ENCODE results near the gene COP1.
"Not testable (repeated sequence)": the region's sequence is repeated elsewhere in the genome, so short reads cannot be mapped to it uniquely, and the experiment has no call there.

The COP1 gene

GRCh38 chr1:176206961-176207902 is at the start of gene COP1:
Gene COP1 (minus strand): TSS chr1:176207286. CDS start chr1:176206978, 308 bp downstream.
- DNase-seq, result peak; percentile 88

GRCh38 chr1:176252191-176252590 is 45.1 kb upstream of the COP1 start:
- DNase-seq, result no peak

- DNase-seq, result no peak
These were observed 37.8 kb upstream of the COP1 start for GRCh38 chr1:176244851-176245250.

GRCh38 chr1:176243746-176244145 is 36.7 kb upstream of the COP1 start:
- DNase-seq, result no peak

GRCh38 chr1:176241385-176242015 is 34.4 kb upstream of the COP1 start:
- no peak for DNase-seq

GRCh38 chr1:176233657-176234056 is 26.6 kb upstream of the COP1 start:
- DNase-seq, result not testable (repeated sequence)

- DNase-seq, result no peak
These were observed 20.5 kb upstream of the COP1 start for GRCh38 chr1:176227579-176227978.

GRCh38 chr1:176225911-176226310 is 18.8 kb upstream of the COP1 start:
- no peak for DNase-seq

GRCh38 chr1:176225479-176225875 is 18.4 kb upstream of the COP1 start:
- no peak for DNase-seq

- no peak for DNase-seq
These were observed 15.1 kb upstream of the COP1 start for GRCh38 chr1:176222196-176222595.

GRCh38 chr1:176220100-176220689 is 13.1 kb upstream of the COP1 start:
- no peak for DNase-seq

GRCh38 chr1:176217461-176218099 is 10.5 kb upstream of the COP1 start:
- DNase-seq, result no peak

- no peak for DNase-seq
These were observed 8.9 kb upstream of the COP1 start for GRCh38 chr1:176216031-176216430.

- no peak for DNase-seq
These were observed 4.5 kb upstream of the COP1 start for GRCh38 chr1:176211396-176212165.

GRCh38 chr1:176208034-176208433 is 948 bp upstream of the COP1 start:
- no peak for DNase-seq

- no peak for DNase-seq
These were observed 803 bp downstream of the COP1 start for GRCh38 chr1:176206006-176206960.

- DNase-seq, result no peak
These were observed 1.7 kb downstream of the COP1 start for GRCh38 chr1:176205332-176205914.

- not testable (repeated sequence) for DNase-seq
These were observed 2.4 kb downstream of the COP1 start for GRCh38 chr1:176204655-176205054.

- no peak for DNase-seq
These were observed 3.4 kb downstream of the COP1 start for GRCh38 chr1:176203735-176204134.

GRCh38 chr1:176201568-176201967 is 5.5 kb downstream of the COP1 start:
- DNase-seq, result no peak

GRCh38 chr1:176199707-176200106 is 7.4 kb downstream of the COP1 start:
- DNase-seq, result no peak
